GM12801 (cell line): ENCODE measurements around the gene CHCHD10.

ENCODE experiments used
- TF ChIP-seq, protein P1 (sequence below): IDR thresholded peaks from one replicate; pipeline ENCODE4 v1.5.1; 2011; ENCODE audit warnings: control low read depth; ENCODE audit not compliant: insufficient read length; ENCODE audit errors: extremely low read depth

The CHCHD10 gene

DNA sequence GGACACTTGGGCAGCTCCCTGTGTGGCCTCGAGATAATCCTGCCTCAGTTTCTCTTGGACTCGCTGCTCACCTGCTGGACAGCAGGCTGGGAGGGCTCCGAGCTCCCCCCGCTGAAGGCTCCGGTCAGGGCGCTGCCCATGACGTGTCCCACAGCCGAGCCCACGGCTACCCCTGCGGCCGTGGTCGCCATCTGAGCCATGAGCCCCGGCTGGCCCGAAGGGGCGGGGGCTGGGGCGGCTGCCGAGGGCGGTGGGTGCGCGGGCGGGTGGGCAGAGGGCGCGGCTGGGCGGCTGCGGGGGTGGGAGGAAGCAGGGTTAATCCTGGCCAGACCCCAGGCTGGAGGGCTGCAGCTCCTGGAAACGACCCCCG is 484 bp downstream of the CHCHD10 start:
- TF ChIP-seq, protein P1, sequence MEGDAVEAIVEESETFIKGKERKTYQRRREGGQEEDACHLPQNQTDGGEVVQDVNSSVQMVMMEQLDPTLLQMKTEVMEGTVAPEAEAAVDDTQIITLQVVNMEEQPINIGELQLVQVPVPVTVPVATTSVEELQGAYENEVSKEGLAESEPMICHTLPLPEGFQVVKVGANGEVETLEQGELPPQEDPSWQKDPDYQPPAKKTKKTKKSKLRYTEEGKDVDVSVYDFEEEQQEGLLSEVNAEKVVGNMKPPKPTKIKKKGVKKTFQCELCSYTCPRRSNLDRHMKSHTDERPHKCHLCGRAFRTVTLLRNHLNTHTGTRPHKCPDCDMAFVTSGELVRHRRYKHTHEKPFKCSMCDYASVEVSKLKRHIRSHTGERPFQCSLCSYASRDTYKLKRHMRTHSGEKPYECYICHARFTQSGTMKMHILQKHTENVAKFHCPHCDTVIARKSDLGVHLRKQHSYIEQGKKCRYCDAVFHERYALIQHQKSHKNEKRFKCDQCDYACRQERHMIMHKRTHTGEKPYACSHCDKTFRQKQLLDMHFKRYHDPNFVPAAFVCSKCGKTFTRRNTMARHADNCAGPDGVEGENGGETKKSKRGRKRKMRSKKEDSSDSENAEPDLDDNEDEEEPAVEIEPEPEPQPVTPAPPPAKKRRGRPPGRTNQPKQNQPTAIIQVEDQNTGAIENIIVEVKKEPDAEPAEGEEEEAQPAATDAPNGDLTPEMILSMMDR, result no peak

DNA sequence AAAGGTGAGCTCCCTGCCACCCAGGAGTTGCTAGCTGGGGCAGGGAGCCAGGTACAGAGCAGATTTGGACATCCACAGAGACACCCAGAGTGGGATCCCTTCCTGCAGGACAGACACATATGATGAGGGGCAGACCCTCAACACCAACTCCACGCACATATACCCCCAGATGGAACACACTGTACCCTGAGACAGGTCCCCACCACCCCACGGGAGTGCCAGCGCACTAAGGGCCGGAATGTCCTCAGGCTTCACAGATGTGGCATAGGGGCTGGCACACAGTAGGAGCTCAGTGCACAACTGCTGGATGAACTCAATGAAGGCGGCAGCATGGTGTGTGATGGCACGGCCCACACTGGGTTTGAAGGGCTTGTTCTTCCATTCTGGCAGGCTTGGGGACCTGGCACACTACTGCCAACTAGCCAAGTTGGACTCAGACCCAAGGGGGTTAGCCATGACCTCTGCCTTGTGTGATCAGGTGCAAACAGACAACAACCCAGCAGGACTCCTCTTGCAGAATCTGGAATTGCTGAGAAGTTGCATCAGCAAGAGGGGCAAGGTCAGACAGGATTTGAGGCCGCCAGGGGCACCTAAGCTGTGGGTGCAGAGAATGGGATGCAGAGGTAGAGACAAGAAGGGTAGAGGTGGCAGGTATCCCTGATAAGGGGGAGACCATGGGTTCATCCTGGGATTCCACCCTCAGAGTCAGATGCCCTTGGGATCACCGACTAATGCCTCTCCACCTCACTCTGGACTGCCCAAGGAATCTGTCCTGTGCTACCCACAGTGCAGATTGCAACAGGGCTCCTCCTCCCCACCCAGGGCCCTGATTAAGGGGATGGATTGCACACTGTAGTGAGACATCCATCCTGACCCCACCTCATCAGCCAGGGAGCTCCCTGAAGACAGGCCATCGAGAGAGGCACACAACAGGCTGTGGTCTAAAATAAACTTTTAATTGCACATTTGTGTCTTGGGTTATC is 2.6 kb downstream of the CHCHD10 start:
- TF ChIP-seq, protein P1, result no peak

DNA sequence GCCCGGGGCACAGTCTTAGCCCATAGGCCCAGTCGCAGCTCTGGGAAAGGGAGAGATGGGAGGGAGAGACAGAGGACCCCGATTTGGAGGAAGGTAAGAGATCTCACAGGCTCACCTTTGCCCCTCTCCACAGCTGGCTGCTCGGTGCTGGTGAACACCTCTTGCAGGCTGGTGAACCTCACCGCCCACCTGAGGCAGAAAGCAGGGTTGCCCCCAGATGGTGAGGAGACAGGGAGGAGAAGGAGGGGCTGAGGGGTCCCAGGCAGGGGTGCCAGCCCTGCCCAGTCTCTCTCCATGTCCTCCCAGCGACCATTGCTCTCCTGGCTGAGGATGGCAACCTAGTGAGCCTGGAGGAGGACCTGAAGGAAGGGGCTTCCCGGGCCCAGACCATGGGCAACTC is 3.8 kb downstream of the CHCHD10 start:
- TF ChIP-seq, protein P1, result no peak

DNA sequence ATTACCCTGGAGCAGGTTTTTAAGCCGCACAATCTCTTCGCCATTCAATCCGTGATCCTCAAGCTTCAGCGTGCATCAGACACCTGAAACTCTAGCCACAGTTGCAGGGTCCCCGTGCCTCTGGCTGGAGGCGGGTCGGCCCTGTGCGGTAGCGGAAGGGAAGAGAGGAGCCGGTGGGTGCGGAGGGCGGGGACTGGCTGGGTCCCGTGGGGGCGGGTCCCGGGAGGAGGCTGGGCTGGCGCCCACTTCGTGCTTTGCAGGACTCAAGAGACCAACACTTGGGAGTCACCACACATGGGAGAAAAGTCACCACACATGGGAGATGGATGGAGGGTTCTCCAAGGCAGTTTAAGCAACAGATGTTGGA is 4.2 kb downstream of the CHCHD10 start:
- TF ChIP-seq, protein P1, result no peak

DNA sequence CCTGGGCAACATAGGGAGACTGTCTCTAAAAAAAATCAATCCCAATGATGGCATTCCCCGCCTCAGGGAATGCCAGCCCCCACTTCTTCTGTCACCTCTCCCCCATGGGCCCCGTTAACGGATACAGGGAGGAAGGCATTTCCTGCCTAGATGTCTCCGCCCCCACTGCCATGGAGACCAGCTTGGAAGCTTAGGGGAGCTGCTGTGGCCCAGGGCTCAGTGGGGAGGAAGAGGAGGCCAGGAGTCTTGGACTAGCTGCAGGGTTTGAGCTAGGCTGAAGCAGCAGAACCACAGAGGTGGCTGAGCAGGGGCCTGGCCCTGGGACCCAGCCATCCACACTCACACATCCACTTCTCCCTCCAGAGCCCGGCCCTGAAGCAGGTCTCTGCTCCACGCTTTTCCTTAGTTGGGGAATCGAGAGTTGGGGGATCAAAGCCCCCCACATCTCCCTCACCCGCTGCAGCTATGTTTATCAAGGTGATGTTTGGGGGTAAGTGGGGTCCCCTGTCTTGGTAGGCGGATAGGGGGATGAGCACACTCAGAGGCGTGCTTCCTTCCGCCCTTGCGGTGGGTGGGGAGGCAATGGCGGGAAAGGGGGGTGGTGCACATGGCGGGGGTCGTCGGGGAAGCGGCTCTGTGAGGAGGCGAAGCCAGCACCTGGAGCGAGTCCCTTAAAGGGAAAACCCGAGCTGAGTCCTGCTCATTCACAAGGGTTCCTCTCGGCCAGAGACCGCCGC is 4.8 kb downstream of the CHCHD10 start, which contains the start of gene C22orf15:
C22orf15 (plus strand) TSS at position 149 of the 737 bp plus-strand sequence; CDS start at position 466, 317 bp downstream.
- TF ChIP-seq, protein P1, result no peak

DNA sequence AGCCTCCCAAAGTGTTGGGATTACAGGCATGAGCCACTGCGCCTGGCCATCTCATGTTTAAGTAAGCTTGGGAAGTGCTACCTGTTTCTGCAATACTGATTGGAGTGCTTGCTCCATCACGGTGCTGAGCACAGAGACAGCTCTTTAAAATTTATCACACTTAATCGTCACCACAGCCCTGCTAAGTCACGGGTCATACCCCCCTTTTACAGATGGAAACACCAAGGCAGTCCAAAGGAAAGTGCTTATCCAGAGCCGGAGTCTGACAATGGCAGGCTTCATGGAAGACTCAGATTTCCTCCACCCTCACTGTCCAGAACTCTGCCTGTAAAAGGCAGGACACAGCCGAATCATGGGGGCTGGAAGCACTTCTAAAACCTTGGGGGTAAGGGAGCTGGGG is 7.7 kb downstream of the CHCHD10 start:
- TF ChIP-seq, protein P1, result no peak

DNA sequence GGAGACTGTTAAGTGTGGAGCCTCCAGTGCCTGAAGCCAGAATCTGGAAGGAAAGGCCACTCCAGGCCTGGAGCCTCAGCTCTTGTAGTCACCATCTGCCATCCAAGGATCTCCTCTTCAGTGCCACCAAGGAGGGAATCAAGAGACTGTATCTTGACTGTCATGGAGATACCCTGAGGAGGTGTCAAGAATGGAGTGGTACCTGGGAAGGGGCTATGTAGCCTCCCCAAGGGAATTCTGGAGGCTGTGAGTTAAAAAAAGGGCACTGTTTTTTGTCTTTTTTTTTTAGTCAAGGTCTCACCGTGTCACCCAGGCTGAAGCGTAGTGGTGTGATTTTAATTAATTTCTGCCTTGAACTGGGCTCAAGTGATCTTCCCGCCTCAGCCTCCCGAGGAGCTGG is 8.2 kb downstream of the CHCHD10 start:
- TF ChIP-seq, protein P1, result no peak
